ENCODE data around the gene GUCY1B1. TPM values are rescaled to one million over a fixed set of nuclear protein-coding genes. Genes with fewer than 3 reads are reported as not detected.
"Not testable (repeated sequence)": the region's sequence is repeated elsewhere in the genome, so short reads cannot be mapped to it uniquely, and the experiment has no call there.

Gene GUCY1B1
- total RNA-seq, 1 donor, result 1.1 TPM

GRCh38 chr4:155794589-155795236 lies 35.9 kb downstream of the GUCY1B1 start:
- no peak overlapping the region for H3K4me2 ChIP-seq (ENCODE audit: insufficient read depth, low read length)
- peaks cover 3% of the 10 kb centered on the region for H3K4me1 ChIP-seq (ENCODE audit: insufficient read depth, low read length)
- H2AFZ ChIP-seq (ENCODE audit: low read length), result no peak overlapping the region
- H3K79me2 ChIP-seq (ENCODE audit: insufficient read depth, low read length), result no peaks in the 10 kb centered on the region
- no peaks in the 10 kb centered on the region for H3K27me3 ChIP-seq (ENCODE audit: insufficient read depth, low read length)
- H4K20me1 ChIP-seq (ENCODE audit: insufficient read depth, low read length), result no peaks in the 10 kb centered on the region
- no peaks in the 10 kb centered on the region for H3K9me3 ChIP-seq (ENCODE audit: low read depth, low read length)
- H3K27ac ChIP-seq (ENCODE audit: low read depth, low read length), result no peak overlapping the region
- no peak for DNase-seq (ENCODE audit: insufficient read length, low spot score, missing footprints)
- H3K36me3 ChIP-seq (ENCODE audit: insufficient read depth, low read length), result no peaks in the 10 kb centered on the region
- no peak overlapping the region for H3K4me3 ChIP-seq (ENCODE audit: insufficient read depth, low read length)
- TF ChIP-seq, protein P1, sequence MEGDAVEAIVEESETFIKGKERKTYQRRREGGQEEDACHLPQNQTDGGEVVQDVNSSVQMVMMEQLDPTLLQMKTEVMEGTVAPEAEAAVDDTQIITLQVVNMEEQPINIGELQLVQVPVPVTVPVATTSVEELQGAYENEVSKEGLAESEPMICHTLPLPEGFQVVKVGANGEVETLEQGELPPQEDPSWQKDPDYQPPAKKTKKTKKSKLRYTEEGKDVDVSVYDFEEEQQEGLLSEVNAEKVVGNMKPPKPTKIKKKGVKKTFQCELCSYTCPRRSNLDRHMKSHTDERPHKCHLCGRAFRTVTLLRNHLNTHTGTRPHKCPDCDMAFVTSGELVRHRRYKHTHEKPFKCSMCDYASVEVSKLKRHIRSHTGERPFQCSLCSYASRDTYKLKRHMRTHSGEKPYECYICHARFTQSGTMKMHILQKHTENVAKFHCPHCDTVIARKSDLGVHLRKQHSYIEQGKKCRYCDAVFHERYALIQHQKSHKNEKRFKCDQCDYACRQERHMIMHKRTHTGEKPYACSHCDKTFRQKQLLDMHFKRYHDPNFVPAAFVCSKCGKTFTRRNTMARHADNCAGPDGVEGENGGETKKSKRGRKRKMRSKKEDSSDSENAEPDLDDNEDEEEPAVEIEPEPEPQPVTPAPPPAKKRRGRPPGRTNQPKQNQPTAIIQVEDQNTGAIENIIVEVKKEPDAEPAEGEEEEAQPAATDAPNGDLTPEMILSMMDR (IDR thresholded peaks at IDR 0.05; ENCODE audit: extremely low read depth, low read depth, low read length), result no peak

GRCh38 chr4:155795991-155796390 lies 37.2 kb downstream of the GUCY1B1 start:
- no peaks in the 10 kb centered on the region for H3K36me3 ChIP-seq (ENCODE audit: insufficient read depth, low read length)
- H3K27me3 ChIP-seq (ENCODE audit: insufficient read depth, low read length), result no peaks in the 10 kb centered on the region
- H3K4me3 ChIP-seq (ENCODE audit: insufficient read depth, low read length), result no peak overlapping the region
- H3K4me2 ChIP-seq (ENCODE audit: insufficient read depth, low read length), result no peak overlapping the region
- DNase-seq (ENCODE audit: insufficient read length, low spot score, missing footprints), result peak; percentile 18
- TF ChIP-seq, protein P1 (IDR thresholded peaks at IDR 0.05; ENCODE audit: extremely low read depth, low read depth, low read length), result peak; percentile 46
- no peak overlapping the region for H2AFZ ChIP-seq (ENCODE audit: low read length)
- H3K9me3 ChIP-seq (ENCODE audit: low read depth, low read length), result no peaks in the 10 kb centered on the region
- no peaks in the 10 kb centered on the region for H3K79me2 ChIP-seq (ENCODE audit: insufficient read depth, low read length)
- H4K20me1 ChIP-seq (ENCODE audit: insufficient read depth, low read length), result no peaks in the 10 kb centered on the region
- H3K27ac ChIP-seq (ENCODE audit: low read depth, low read length), result no peak overlapping the region
- peaks cover 3% of the 10 kb centered on the region for H3K4me1 ChIP-seq (ENCODE audit: insufficient read depth, low read length)

DNA sequence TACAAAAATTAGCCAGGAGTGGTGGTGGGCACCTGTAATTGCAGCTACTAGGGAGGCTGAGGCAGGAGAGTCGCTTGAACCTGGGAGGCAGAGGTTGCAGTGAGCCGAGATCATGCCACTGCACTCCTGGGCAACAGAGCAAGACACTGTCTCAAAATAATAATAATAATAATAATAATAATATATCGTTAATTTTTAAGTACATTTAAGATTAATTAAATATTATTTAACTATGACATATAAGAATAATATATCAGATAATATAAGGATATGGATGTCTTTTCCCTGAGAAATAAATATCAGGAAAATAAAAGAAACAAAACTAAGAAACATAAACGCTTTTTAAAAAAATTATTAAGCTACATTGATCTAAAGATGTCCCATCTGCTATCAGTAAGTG lies 38.8 kb downstream of the GUCY1B1 start:
- not testable (repeated sequence) for H3K79me2 ChIP-seq (ENCODE audit: insufficient read depth, low read length); H3K27me3 ChIP-seq (ENCODE audit: insufficient read depth, low read length); H3K9me3 ChIP-seq (ENCODE audit: low read depth, low read length); DNase-seq (ENCODE audit: insufficient read length, low spot score, missing footprints); H3K36me3 ChIP-seq (ENCODE audit: insufficient read depth, low read length); H3K4me3 ChIP-seq (ENCODE audit: insufficient read depth, low read length); H4K20me1 ChIP-seq (ENCODE audit: insufficient read depth, low read length); H3K4me1 ChIP-seq (ENCODE audit: insufficient read depth, low read length); H2AFZ ChIP-seq (ENCODE audit: low read length); H3K4me2 ChIP-seq (ENCODE audit: insufficient read depth, low read length); H3K27ac ChIP-seq (ENCODE audit: low read depth, low read length)

DNA sequence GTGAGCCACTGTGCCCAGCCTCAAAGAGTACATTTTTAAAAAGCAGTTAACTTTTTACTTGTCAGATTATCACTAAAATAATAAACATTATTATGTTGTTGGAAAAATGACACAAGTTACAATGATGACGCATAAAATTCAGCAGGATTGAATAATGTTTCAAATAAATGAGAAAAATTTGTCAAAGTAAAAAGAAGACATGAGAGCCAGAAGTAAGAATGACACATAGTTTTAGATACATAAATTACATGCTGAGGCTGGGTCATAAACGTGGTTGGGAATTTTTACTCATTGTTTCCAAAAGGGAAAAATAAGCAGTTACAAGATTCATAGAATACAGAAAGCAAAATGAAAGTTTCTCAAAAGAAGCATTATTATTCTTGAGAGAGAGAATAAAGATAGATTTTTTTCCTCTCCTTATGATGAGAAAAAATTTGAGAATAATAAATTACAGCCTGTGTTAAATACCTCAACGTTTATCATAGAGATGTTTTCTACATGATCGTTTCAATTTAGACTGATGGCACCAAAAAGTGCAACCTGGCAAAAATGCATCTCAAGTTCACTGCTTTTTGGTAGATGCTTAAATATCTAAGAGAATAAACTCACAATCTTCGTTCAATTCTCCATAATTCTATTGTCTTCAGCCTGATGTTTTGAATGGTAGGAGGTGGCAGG lies 40.4 kb downstream of the GUCY1B1 start:
- no peak for DNase-seq (ENCODE audit: insufficient read length, low spot score, missing footprints)
- no peak overlapping the region for H3K4me3 ChIP-seq (ENCODE audit: insufficient read depth, low read length)
- H3K4me1 ChIP-seq (ENCODE audit: insufficient read depth, low read length), result peaks cover 3% of the 10 kb centered on the region
- peak overlapping the region; percentile 22 for H3K4me2 ChIP-seq (ENCODE audit: insufficient read depth, low read length)
- H3K27ac ChIP-seq (ENCODE audit: low read depth, low read length), result no peak overlapping the region
- TF ChIP-seq, protein P1 (IDR thresholded peaks at IDR 0.05; ENCODE audit: extremely low read depth, low read depth, low read length), result no peak
- H3K36me3 ChIP-seq (ENCODE audit: insufficient read depth, low read length), result no peaks in the 10 kb centered on the region
- H3K27me3 ChIP-seq (ENCODE audit: insufficient read depth, low read length), result no peaks in the 10 kb centered on the region
- H4K20me1 ChIP-seq (ENCODE audit: insufficient read depth, low read length), result no peaks in the 10 kb centered on the region
- H2AFZ ChIP-seq (ENCODE audit: low read length), result no peak overlapping the region
- H3K9me3 ChIP-seq (ENCODE audit: low read depth, low read length), result no peaks in the 10 kb centered on the region
- H3K79me2 ChIP-seq (ENCODE audit: insufficient read depth, low read length), result no peaks in the 10 kb centered on the region
